GM19043 (cell line): ENCODE data around the gene OTOG.

Source experiments
- ATAC-seq: cut with Tn5 transposase; IDR thresholded peaks from one replicate; pipeline ENCODE4 v1.9.1; 2021; ENCODE audit warnings: low read depth; ENCODE audit not compliant: unreplicated experiment

OTOG gene

DNA sequence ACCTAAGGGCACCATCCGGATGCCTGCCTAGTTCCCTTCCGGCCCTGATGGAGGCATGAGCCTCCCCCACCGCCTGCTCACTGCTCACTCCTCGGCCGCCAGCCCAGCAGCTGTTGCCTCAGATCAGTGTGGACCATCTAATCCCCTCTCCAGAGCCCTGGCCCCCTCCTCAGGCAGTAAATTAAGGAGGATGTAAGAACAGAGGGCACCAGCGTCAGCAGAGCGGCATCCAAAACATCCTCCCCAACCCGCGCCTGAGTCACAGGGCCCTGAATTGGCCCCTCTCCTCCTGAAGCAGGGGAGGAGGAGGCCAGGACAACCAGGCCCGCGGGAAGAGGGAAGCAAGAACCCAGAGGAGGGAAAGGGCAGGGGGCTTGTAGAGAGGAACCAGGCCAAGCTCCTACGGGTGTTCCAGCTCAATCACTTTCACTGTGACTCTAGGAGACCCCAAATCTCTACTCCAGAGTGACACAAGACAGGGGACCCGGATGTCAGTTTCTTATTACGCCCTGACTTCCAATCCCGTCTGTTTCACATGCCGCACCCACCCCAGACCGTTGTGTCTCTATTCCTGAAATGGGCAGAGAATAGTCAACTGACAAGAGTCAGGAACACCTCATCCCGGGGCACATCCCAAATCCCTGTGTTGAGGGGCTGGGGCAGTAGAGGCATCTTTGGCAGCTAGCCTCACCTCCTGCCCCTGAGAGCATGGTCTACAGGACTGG, 141.0 kb downstream of the OTOG start:
- no peak for ATAC-seq

- ATAC-seq, result no peak
These were observed 144.5 kb downstream of the OTOG start for GRCh38 chr11:17691550-17691949.

DNA sequence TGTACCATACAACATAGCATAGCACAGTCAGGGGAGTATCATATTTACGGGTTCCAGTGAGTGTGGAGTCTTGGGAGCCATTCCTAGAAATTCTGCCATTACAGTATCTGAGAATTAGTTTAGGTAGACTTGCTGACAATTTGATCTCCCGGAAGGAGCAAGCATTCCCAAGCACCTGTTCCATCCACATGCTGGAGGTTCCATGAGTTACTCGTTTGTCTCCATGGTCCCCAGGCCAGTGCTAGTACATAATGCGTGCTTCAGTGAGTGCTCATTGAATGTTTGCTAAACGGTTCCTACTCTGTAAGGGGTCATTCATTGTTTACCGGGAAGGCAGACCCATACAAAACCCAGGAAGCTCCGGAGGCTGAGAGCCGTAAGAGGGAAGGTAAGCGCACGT, 144.9 kb downstream of the OTOG start:
- ATAC-seq, result no peak

DNA sequence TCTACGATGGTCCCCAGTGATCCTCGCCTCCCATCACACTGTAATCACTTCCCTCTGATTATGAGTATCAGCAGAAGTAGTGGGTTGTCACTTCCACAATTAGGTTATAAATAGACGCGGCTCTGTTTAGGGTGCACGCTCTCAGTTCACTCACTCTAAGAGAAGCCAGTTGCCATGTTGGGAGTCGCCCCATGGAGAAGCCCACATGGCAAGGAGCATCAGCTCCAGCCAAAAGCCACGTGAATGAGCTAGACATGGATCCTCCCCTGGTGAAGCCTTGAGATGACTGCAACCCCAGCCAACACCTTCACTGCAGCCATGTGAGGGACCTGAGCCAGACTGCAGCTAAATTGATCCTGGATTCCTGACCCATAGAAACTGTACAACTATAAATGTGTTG, 145.9 kb downstream of the OTOG start:
- ATAC-seq, result no peak

DNA sequence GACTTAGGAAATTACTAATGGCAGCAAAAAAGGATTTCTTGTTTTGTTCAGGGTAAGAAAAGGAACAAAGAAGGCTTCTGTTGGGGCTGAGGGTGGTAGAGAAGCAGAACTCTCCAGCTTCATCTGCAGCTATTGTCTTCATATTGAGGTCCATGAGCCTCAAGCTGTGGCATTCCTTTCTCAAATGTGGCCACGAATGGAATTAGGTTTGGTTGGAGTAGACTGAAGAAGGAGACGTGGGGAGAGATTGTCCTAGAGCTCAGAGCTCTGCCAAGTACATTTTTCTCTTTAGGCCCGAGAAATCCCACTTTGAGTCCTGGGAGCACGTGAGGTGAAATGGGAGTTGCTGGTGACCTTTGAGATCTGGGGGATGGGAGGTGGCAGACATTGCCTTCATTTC, 146.5 kb downstream of the OTOG start:
- ATAC-seq, result no peak

- ATAC-seq, result no peak
These were observed 147.5 kb downstream of the OTOG start for GRCh38 chr11:17694494-17695110.

GRCh38 chr11:17695454-17696441, 148.7 kb downstream of the OTOG start:
- no peak for ATAC-seq

DNA sequence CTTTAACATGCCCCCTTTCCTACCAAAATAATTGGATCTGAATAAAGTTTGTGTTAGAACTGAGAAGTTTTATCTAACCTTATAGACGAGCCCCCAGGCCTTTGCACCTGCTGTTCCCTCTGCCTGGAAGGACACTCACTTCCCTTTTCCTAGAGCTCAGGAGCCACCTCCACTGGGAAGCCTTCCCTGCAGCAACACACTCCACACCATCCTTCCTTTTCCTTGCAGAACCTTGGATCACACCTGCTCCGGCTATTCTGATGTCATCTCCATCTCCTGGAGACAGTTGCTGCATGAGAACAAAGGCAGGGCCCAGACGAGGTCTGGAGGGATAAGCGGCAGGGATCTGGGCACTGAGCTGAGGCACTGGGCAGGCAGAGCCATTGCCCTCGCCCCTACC, 149.7 kb downstream of the OTOG start:
- no peak for ATAC-seq
